Right hindlimb (tissue), 1 donor: Measurements from ENCODE around the gene ALDH1L2.

ENCODE experiments used
- DNase-seq: peaks from one replicate; pipeline ENCODE4 v3.0.0-alpha.2; 2018

The ALDH1L2 gene

DNA sequence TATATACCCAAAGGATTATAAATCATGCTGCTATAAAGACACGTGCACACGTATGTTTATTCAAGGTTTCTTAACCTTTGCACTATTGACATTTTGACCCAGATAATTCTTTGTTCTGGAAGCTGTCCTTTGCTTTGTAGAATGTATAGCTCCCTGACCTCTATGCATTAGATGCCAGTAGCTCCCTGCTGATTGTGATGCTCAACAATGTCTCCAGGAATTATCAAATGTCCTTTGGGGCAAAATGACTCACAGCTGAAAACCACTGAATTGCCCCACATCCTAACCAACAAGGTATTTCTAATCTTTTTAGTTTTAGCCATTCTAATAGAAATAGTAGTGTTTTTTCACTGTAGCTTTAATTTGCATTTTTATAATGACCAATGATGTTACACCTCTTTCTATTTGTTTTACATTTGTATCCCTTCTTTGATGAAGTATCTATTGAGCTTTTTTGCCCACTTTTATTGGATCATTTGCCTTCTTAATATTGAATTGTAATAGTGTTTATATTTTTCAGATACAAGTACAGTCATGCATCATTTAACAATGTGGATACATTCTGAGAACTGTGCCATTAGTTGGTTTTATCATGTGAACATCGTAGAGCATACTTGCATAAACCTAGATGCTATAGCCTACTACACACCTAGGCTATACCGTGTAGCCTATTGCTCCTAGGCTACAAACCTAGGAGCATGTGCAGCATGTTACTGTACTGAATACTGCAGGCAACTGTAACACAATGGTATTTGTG lies 108.5 kb downstream of the ALDH1L2 start:
- no peak for DNase-seq

DNA sequence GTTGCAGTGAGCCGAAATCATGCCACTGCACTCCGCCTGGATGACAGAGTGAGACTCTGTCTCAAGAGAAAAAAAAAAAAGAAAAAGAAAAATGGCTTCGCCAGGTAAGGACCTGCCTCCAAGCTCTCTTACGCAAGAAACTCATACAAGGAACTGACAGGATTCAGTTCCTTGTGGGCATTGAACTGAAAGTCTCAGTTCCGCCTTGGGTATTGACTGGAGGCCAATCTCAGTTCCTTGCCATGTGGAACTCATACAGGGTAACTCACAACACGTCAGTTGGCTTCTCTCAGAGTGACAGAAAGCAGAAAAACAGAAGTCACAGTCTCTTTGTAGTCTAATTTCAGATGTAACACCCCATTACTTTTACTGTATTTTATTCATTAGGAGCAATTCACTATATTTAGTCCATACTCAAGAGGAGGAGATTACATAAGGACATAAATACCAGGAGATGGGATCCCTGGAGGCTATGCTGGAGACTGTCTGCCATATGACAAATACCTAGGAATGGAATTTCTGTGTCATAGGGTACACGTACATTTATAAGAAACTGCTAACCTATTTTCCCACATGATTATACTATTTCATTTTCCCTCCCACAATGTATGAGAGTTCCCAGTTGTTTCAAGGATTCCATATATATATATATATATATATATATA lies 109.5 kb downstream of the ALDH1L2 start:
- no peak for DNase-seq

DNA sequence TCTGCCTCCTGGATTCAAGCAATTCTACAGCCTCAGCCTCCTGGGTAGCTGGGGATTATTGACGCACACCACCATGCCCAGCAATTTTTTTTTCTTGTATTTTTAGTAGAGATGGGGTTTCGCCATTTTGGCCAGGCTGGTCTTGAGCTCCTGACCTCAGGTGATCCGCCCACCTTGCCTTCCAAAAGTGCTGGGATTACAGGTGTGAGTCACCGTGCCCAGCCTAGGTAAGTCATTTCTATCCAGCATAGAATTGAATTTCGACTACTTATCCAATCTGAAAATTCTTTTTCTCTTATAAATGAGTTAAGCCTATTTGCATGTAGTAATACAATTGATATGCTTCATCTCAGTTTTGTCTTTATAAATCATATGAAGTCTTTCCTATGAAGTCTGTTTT lies 111.0 kb downstream of the ALDH1L2 start:
- DNase-seq: no peak

DNA sequence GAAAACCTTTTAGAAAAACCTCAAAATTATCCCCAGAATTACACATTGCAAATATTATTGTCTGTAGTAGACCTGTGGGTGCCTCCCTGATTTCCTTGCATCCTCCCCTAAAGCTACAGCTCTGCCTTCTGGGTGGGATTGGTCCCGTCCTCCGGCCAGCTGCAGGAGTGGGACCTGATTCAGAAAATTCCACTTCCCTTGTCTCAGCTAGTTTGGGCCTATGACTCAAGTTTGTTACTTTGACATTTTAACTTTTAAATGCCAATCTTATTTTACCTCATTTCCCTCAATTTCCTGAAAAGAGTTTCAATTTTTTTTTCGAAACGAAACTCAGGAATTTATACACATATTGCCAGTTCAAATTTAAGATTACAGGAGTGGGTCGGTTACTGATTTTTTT lies 113.0 kb downstream of the ALDH1L2 start:
- no peak for DNase-seq
